HepG2 (cell line): Measurements from ENCODE around the gene NRBP1. TPM values are rescaled to one million over a fixed set of nuclear protein-coding genes. Genes with fewer than 3 reads are reported as not detected.

Source experiments
- ADNP ChIP-seq: sonication (generic); formaldehyde crosslinking; IDR thresholded peaks from 2 replicates; pipeline ENCODE4 v1.4.0; 2020; ENCODE audit warnings: missing genetic modification reagents
- ATF1 ChIP-seq: IDR thresholded peaks from 2 replicates; pipeline ENCODE4 v1.6.1; 2016; ENCODE audit warnings: mild to moderate bottlenecking, control low read depth
- BORCS8-MEF2B ChIP-seq: sonication (generic); formaldehyde crosslinking; IDR thresholded peaks from 2 replicates; pipeline ENCODE4 v1.8.0; 2022; ENCODE audit warnings: mild to moderate bottlenecking, missing genetic modification reagents
- FLYWCH1 ChIP-seq: sonication (generic); formaldehyde crosslinking; IDR thresholded peaks from 2 replicates; pipeline ENCODE4 v1.8.1; 2023; ENCODE audit warnings: mild to moderate bottlenecking, missing genetic modification reagents
- GRHL1 ChIP-seq: sonication (generic); formaldehyde crosslinking; conservative IDR thresholded peaks from 2 replicates; pipeline ENCODE4 v1.8.0; 2022; ENCODE audit warnings: missing genetic modification reagents
- GZF1 ChIP-seq: sonication (generic); formaldehyde crosslinking; IDR thresholded peaks from 2 replicates; pipeline ENCODE4 v1.5.1; 2020; ENCODE audit warnings: mild to moderate bottlenecking, missing genetic modification reagents
- HNRNPUL1 ChIP-seq: fragments of 200-400 bp; formaldehyde crosslinking; IDR thresholded peaks from 2 replicates; pipeline ENCODE4 v1.6.1; 2017; ENCODE audit warnings: low read depth, mild to moderate bottlenecking, low read length, moderate library complexity
- JUNB ChIP-seq: sonication (generic); formaldehyde crosslinking; IDR thresholded peaks from 2 replicates; pipeline ENCODE4 v1.8.0; 2022; ENCODE audit warnings: missing genetic modification reagents, mild to moderate bottlenecking, borderline replicate concordance
- SNAPC4 ChIP-seq: sonication (generic); formaldehyde crosslinking; IDR thresholded peaks from 2 replicates; pipeline ENCODE4 v1.4.0; 2020; ENCODE audit warnings: mild to moderate bottlenecking, missing genetic modification reagents
- TSC22D2 ChIP-seq: sonication (generic); formaldehyde crosslinking; IDR thresholded peaks from 2 replicates; pipeline ENCODE4 v1.5.1; 2020; ENCODE audit warnings: missing genetic modification reagents, mild to moderate bottlenecking, borderline replicate concordance
- ZBTB1 ChIP-seq: sonication (generic); formaldehyde crosslinking; IDR thresholded peaks from 2 replicates; pipeline ENCODE4 v1.4.0; 2020; ENCODE audit warnings: missing genetic modification reagents, borderline replicate concordance
- ZBTB2 ChIP-seq: sonication (generic); formaldehyde crosslinking; IDR thresholded peaks from 2 replicates; pipeline ENCODE4 v1.8.0; 2022; ENCODE audit warnings: low read depth, missing genetic modification reagents
- ZBTB26 ChIP-seq: IDR thresholded peaks from 2 replicates; pipeline ENCODE4 v1.6.1; 2016; ENCODE audit warnings: missing compliant biosample characterization, missing genetic modification reagents, borderline replicate concordance
- ZNF275 ChIP-seq: sonication (generic); formaldehyde crosslinking; IDR thresholded peaks from 2 replicates; pipeline ENCODE4 v1.8.0; 2022; ENCODE audit warnings: missing genetic modification reagents, mild to moderate bottlenecking, inconsistent platforms, borderline replicate concordance
- ZNF441 ChIP-seq: sonication (generic); formaldehyde crosslinking; IDR thresholded peaks from 2 replicates; pipeline ENCODE4 v1.7.0; 2021; ENCODE audit warnings: missing genetic modification reagents, borderline replicate concordance
- ZNF543 ChIP-seq: sonication (generic); formaldehyde crosslinking; IDR thresholded peaks from 2 replicates; pipeline ENCODE4 v1.4.0; 2020; ENCODE audit warnings: mild to moderate bottlenecking, missing genetic modification reagents
- ZNF639 ChIP-seq: conservative IDR thresholded peaks from 2 replicates; pipeline ENCODE4 v1.6.1; 2018; ENCODE audit warnings: missing genetic modification reagents
- polyA plus RNA-seq, 8 experiments: library from polyadenylated mRNA; depleted of rRNA in 3 of 8; stranded (reverse) in 7 of 8; unstranded in 1 of 8; fragments of >200 nt; fragmentation: Illumina TruSeq in 4 of 8; extraction: Trizol in 4 of 8; gene quantifications; 2 replicates each; pipeline versions ENCODE4 v1.2.1 to v1.2.3, GENCODE V29; 2011 to 2016; ENCODE audit warnings: low read depth in 4 of 8, missing spikeins in 1 of 8, mixed read lengths in 1 of 8; ENCODE audit not compliant: insufficient read depth in 1 of 8
- total RNA-seq, 5 experiments: library from RNA; depleted of rRNA; stranded (reverse); fragments of >200 nt; fragmentation: Illumina TruSeq; extraction: Trizol; gene quantifications; 2 replicates each; pipeline ENCODE4 v1.2.3, GENCODE V29; 2016; ENCODE audit warnings: low read depth in 1 of 5

Gene NRBP1
- total and polyA plus RNA-seq, 2 of the 13 experiments (the other 11 are each of a cell fraction or from before 2014, with no cell fraction given), result 165 to 240 TPM

GRCh38 chr2:27428978-27429541 lies 629 bp downstream of the NRBP1 start (continued):
- TF ChIP-seq HNRNPUL1 (no peak), ZBTB1 (CRISPR knock-in tag) (no peak), ZNF441 (CRISPR knock-in tag) (no peak; the same call in none of the 2 replicates), BORCS8-MEF2B (CRISPR knock-in tag) (peak; percentile 68), FLYWCH1 (no peak), ZBTB26 (no peak), TSC22D2 (no peak), ATF1 (CRISPR knock-in tag) (no peak), ZNF639 (peak; percentile 62; the same call in 1 of the 2 replicates), SNAPC4 (peak; percentile 67), JUNB (CRISPR knock-in tag) (no peak), GRHL1 (CRISPR knock-in tag) (no peak), ZNF543 (CRISPR knock-in tag) (peak; percentile 86), ZBTB2 (CRISPR knock-in tag) (peak; percentile 16; the same call in 1 of the 2 replicates), ADNP (CRISPR knock-in tag) (no peak), ZNF275 (CRISPR knock-in tag) (no peak), GZF1 (CRISPR knock-in tag) (no peak; the same call in 1 of the 2 replicates)
